HG03460 (cell line): ENCODE data around the gene CDKN1A.

Experiments
- ATAC-seq: cut with Tn5 transposase; IDR thresholded peaks from one replicate; pipeline ENCODE4 v1.9.1; 2021; ENCODE audit not compliant: unreplicated experiment

The CDKN1A gene

DNA sequence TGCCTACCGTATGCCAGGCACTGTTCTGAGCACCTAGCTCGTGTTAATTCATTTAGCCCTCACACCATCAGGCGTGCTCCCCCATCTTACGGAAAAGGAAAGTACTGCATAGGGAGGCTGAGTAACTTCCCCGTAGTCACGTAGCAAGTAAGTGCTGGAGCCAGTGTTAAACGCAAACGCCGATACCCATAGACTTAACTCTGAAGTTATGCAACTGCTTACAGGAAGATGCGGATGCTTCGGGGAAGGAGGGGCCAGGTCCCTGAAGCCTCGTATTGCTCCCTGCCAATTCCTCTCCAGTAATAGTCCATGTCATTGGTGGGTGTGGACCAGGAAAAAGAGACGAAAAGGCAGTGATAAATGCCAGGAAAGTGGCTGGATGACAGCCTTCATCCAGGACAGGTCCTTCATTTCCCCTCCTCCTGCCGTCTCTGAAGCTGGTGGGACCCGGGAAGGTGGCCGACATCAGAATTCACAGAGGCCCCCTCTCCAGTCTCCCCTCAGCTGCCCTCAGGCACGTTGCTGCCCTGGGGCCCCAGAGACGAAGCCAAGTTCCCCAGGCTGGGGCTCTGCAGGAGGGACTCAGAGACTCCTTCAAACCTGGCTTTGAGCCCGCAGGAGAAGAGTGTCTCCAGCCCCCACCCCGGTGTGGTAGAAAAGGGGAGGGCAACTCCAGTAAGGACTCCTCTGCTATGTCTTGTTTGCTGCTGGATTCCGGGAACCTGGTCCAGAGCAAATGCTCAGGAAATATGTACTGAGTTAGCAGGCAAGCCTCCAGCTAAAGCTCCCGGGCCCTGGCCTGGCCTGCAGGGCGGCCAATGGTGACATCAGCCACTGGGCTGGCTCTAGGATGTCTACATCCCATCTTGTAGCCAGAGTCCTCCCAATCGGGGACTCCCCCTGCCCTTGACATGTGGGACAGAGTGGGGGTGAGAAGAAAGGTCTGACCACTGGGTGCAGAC is 56.9 kb downstream of the CDKN1A start:
- no peak for ATAC-seq
